Measurements from ENCODE around the gene MAP3K6.

MAP3K6 gene

DNA sequence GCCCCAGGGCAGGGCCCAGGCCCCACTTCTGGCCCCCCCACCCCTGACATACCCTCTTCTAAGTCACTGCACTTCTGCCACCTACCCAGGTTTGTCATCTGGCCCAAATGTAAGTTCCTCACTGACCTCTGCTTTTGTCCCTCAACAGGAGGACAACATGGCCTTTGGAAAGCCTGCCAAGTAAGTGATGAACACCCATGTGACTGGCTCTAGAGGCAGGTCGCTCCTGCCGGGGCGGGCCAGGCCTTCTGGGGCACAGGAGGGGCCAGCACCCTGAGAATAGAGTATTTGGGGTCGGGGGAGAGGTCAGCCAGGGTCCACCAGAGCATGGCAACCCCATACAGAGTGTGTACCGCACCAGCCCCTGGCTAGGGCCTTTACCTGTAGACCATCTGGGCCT is 34.8 kb downstream of the MAP3K6 start:
- no peak for DNase-seq (ENCODE audit: low read depth)
- H3K4me3 ChIP-seq (ENCODE audit: low read depth, low read length): no peak overlapping the region
- TF ChIP-seq POLR2A (IDR thresholded peaks at IDR 0.05; ENCODE audit: extremely low read depth, insufficient read length): no peak
- no peak for TF ChIP-seq MYC (IDR thresholded peaks at IDR 0.05; ENCODE audit: low read depth, low read length)
- TF ChIP-seq CTCF (IDR thresholded peaks at IDR 0.05; ENCODE audit: low read depth, low read length): no peak
- TF ChIP-seq, protein P1, sequence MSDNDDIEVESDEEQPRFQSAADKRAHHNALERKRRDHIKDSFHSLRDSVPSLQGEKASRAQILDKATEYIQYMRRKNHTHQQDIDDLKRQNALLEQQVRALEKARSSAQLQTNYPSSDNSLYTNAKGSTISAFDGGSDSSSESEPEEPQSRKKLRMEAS (IDR thresholded peaks at IDR 0.05; ENCODE audit: low read depth, low read length): no peak

DNA sequence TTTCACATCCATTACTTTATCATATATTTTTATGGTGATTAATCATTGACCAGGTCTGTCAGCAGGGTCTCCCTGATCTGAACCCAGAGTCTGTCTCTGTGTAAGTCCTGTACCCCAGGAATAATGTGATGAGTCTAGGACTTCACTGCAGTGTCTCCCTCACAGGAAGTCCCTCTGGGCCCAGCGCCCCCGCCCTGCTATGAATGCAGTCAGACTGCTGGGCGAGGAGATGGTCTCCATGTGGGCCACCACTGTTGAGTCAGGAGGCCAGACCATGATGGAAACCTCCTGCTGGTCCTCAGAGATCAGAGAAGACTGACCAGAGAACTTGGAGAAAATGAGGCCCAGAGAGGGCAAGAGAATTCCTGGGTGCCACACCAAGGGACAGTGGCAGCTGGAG is 35.3 kb downstream of the MAP3K6 start:
- TF ChIP-seq POLR2A (IDR thresholded peaks at IDR 0.05; ENCODE audit: extremely low read depth, insufficient read length): no peak
- TF ChIP-seq, protein P1 (IDR thresholded peaks at IDR 0.05; ENCODE audit: low read depth, low read length): no peak
- TF ChIP-seq CTCF (IDR thresholded peaks at IDR 0.05; ENCODE audit: low read depth, low read length): no peak
- TF ChIP-seq MYC (IDR thresholded peaks at IDR 0.05; ENCODE audit: low read depth, low read length): no peak

GRCh38 chr1:27330786-27331185 is 36.0 kb downstream of the MAP3K6 start:
- TF ChIP-seq CTCF (IDR thresholded peaks at IDR 0.05; ENCODE audit: low read depth, low read length) (no peak), POLR2A (IDR thresholded peaks at IDR 0.05; ENCODE audit: extremely low read depth, insufficient read length) (no peak), MYC (IDR thresholded peaks at IDR 0.05; ENCODE audit: low read depth, low read length) (no peak)
- TF ChIP-seq, protein P1 (IDR thresholded peaks at IDR 0.05; ENCODE audit: low read depth, low read length): no peak
- no peak for DNase-seq (ENCODE audit: low read depth)
- no peak overlapping the region for H3K4me3 ChIP-seq (ENCODE audit: low read depth, low read length)

More for the DNA sequence above, 35.3 kb downstream of the MAP3K6 start:
- no peak overlapping the region for H3K4me3 ChIP-seq (ENCODE audit: low read depth, low read length)
- no peak for DNase-seq (ENCODE audit: low read depth)

- H3K4me3 ChIP-seq (ENCODE audit: low read depth, low read length): no peak overlapping the region
- no peak for TF ChIP-seq MYC (IDR thresholded peaks at IDR 0.05; ENCODE audit: low read depth, low read length)
- TF ChIP-seq, protein P1 (IDR thresholded peaks at IDR 0.05; ENCODE audit: low read depth, low read length): no peak
- TF ChIP-seq POLR2A (IDR thresholded peaks at IDR 0.05; ENCODE audit: extremely low read depth, insufficient read length): no peak
- TF ChIP-seq CTCF (IDR thresholded peaks at IDR 0.05; ENCODE audit: low read depth, low read length): no peak
- no peak for DNase-seq (ENCODE audit: low read depth)
Measured at GRCh38 chr1:27327964-27328363, 38.8 kb downstream of the MAP3K6 start.

GRCh38 chr1:27325286-27325685 is 41.5 kb downstream of the MAP3K6 start:
- H3K4me3 ChIP-seq (ENCODE audit: low read depth, low read length): no peak overlapping the region
- DNase-seq (ENCODE audit: low read depth): no peak
- TF ChIP-seq POLR2A (IDR thresholded peaks at IDR 0.05; ENCODE audit: extremely low read depth, insufficient read length) (no peak), MYC (IDR thresholded peaks at IDR 0.05; ENCODE audit: low read depth, low read length) (no peak), CTCF (IDR thresholded peaks at IDR 0.05; ENCODE audit: low read depth, low read length) (no peak)
- TF ChIP-seq, protein P1 (IDR thresholded peaks at IDR 0.05; ENCODE audit: low read depth, low read length): no peak
